Mesenchymal stem cell (in vitro differentiated cells and primary cell): ENCODE data around the gene SRPK2.
"Not testable (repeated sequence)": the region's sequence is repeated elsewhere in the genome, so short reads cannot be mapped to it uniquely, and the experiment has no call there.

ENCODE experiments used
- DNase-seq: peaks from one replicate; pipeline ENCODE4 v3.0.0-alpha.2; 2013
- H2AFZ ChIP-seq: one replicate; pipeline ENCODE4 v1.6.1; 2013; ENCODE audit warnings: low read depth, mild to moderate bottlenecking, control low read depth, inconsistent platforms, low read length, moderate library complexity
- H2AK5ac ChIP-seq: 2 replicates; pipeline ENCODE4 v1.6.1; 2013; ENCODE audit warnings: low read length, moderate library complexity, mild to moderate bottlenecking, inconsistent platforms; ENCODE audit not compliant: severe bottlenecking
- H2BK120ac ChIP-seq: one replicate; pipeline ENCODE4 v1.6.1; 2013; ENCODE audit warnings: low read depth, mild to moderate bottlenecking, inconsistent platforms, low read length, moderate library complexity
- H2BK12ac ChIP-seq, 2 experiments: one replicate each; pipeline ENCODE4 v1.6.1; 2013; ENCODE audit warnings: inconsistent platforms in 2 of 2, low read length in 2 of 2, mild to moderate bottlenecking in 2 of 2, moderate library complexity in 2 of 2, control low read depth in 1 of 2
- H2BK15ac ChIP-seq: one replicate; pipeline ENCODE4 v1.6.1; 2013; ENCODE audit warnings: mild to moderate bottlenecking, low read depth, inconsistent platforms; ENCODE audit not compliant: poor library complexity, severe bottlenecking
- H2BK5ac ChIP-seq: 2 replicates; pipeline ENCODE4 v1.6.1; 2013; ENCODE audit warnings: low read depth, mild to moderate bottlenecking, low read length, control low read depth, inconsistent platforms; ENCODE audit not compliant: poor library complexity, severe bottlenecking
- H3K14ac ChIP-seq, 2 experiments: one replicate each; pipeline ENCODE4 v1.6.1; 2013; ENCODE audit warnings: inconsistent platforms in 2 of 2, low read length in 2 of 2, control low read depth in 1 of 2, mild to moderate bottlenecking in 1 of 2, moderate library complexity in 1 of 2
- H3K18ac ChIP-seq, 2 experiments: one replicate each; pipeline ENCODE4 v1.6.1; 2013; ENCODE audit warnings: inconsistent platforms in 2 of 2, low read length in 2 of 2, control low read depth in 1 of 2, low read depth in 1 of 2, mild to moderate bottlenecking in 1 of 2
- H3K23ac ChIP-seq, 2 experiments: one replicate each; pipeline ENCODE4 v1.6.1; 2013; ENCODE audit warnings: inconsistent platforms in 2 of 2, low read length in 2 of 2, mild to moderate bottlenecking in 2 of 2, moderate library complexity in 2 of 2, control low read depth in 1 of 2
- H3K27ac ChIP-seq: 2 replicates; pipeline ENCODE4 v1.5.1; 2013; ENCODE audit warnings: mild to moderate bottlenecking, moderate library complexity, low read length, control low read depth, inconsistent platforms; ENCODE audit not compliant: poor library complexity, severe bottlenecking
- H3K27me3 ChIP-seq, 2 experiments: 2 replicates each; pipeline versions ENCODE4 v1.6.1 to v1.7.0; 2013; ENCODE audit warnings: low read length in 2 of 2, mild to moderate bottlenecking in 2 of 2, moderate library complexity in 2 of 2, control low read depth in 1 of 2, inconsistent platforms in 1 of 2; ENCODE audit not compliant: control insufficient read depth in 1 of 2, insufficient read depth in 1 of 2
- H3K36me3 ChIP-seq, 2 experiments: 2 replicates each; pipeline versions ENCODE4 v1.6.1 to v1.7.0; 2013; ENCODE audit warnings: low read length in 2 of 2, control low read depth in 1 of 2, inconsistent platforms in 1 of 2, low read depth in 1 of 2, mild to moderate bottlenecking in 1 of 2; ENCODE audit not compliant: insufficient read depth in 2 of 2, control insufficient read depth in 1 of 2
- H3K4ac ChIP-seq, 2 experiments: one replicate each; pipeline ENCODE4 v1.6.1; 2013; ENCODE audit warnings: inconsistent platforms in 2 of 2, low read length in 2 of 2, mild to moderate bottlenecking in 2 of 2, moderate library complexity in 2 of 2, control low read depth in 1 of 2, low read depth in 1 of 2
- H3K4me1 ChIP-seq: 2 replicates; pipeline ENCODE4 v1.6.1; 2013; ENCODE audit warnings: low read depth, low read length, control low read depth; ENCODE audit not compliant: control insufficient read depth, insufficient read depth
- H3K4me2 ChIP-seq: 2 replicates; pipeline ENCODE4 v1.6.1; 2013; ENCODE audit warnings: low read length, mild to moderate bottlenecking, inconsistent platforms; ENCODE audit not compliant: poor library complexity, severe bottlenecking
- H3K4me3 ChIP-seq, 2 experiments: 2 replicates each; pipeline versions ENCODE4 v1.5.1 to v1.7.0; 2013; ENCODE audit warnings: low read length in 2 of 2, mild to moderate bottlenecking in 2 of 2, control low read depth in 1 of 2, low read depth in 1 of 2; ENCODE audit not compliant: insufficient read depth in 1 of 2
- H3K79me1 ChIP-seq: replicated peaks from 2 replicates; pipeline ENCODE4 v1.6.1; 2013; ENCODE audit warnings: mild to moderate bottlenecking, control low read depth, low read length, inconsistent platforms; ENCODE audit not compliant: poor library complexity, severe bottlenecking
- H3K9ac ChIP-seq: 2 replicates; pipeline ENCODE4 v1.7.0; 2013; ENCODE audit warnings: mild to moderate bottlenecking, low read length, moderate library complexity
- H3K9me3 ChIP-seq: 2 replicates; pipeline ENCODE4 v1.7.0; 2013; ENCODE audit warnings: mild to moderate bottlenecking, low read length; ENCODE audit not compliant: control insufficient read depth
- H4K8ac ChIP-seq: one replicate; pipeline ENCODE4 v1.6.1; 2013; ENCODE audit warnings: inconsistent platforms, mild to moderate bottlenecking, low read length, moderate library complexity
- H4K91ac ChIP-seq: one replicate; pipeline ENCODE4 v1.6.1; 2013; ENCODE audit warnings: mild to moderate bottlenecking, low read length, inconsistent platforms
- WGBS: methylation state at CpG from one replicate; pipeline ENCODE4 v1.1.7; 2013; ENCODE audit warnings: mixed read lengths; 5-methylcytosine and 5-hydroxymethylcytosine counted together

Gene SRPK2

DNA sequence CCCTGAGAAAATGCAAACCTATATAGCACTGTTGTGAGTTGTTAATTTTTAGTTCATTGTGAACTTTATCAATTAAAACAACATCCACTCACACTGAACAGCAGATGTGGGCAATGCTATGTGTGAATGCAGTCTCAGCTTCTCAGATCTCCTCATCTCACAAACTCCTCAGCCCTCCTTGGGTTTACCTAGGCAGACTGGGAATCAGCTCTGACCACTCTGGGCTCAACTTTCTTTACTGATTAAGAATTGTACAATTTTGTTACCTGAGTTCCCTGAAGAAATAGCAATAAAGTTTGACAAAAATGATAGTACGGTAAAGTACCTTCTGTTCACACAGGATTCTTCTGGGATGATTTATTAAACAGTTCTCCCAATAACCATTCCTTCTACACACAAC is 124.0 kb downstream of the SRPK2 start:
- Histone ChIP-seq H3K9ac (no peak overlapping the region), H2BK12ac (no peak overlapping the region), H2AFZ (no peak overlapping the region), H3K9me3 (no peaks in the 10 kb centered on the region), H2BK5ac (no peak overlapping the region), H3K18ac (no peak overlapping the region), H3K14ac (no peak overlapping the region), H3K4me3 (no peak overlapping the region), H2BK15ac (no peak overlapping the region), H3K4ac (no peak overlapping the region), H3K23ac (no peak overlapping the region), H4K8ac (no peak overlapping the region), H3K27ac (no peak overlapping the region), H3K79me1 (peaks cover 10% of the 10 kb centered on the region), H3K4me2 (no peak overlapping the region), H4K91ac (no peak overlapping the region), H2BK120ac (no peak overlapping the region), H3K4me1 (no peaks in the 10 kb centered on the region), H2AK5ac (no peak overlapping the region), H3K27me3 (no peaks in the 10 kb centered on the region), H3K36me3 (no peaks in the 10 kb centered on the region)
- DNase-seq: no peak
- 100% methylated on average over 1 of the region's 1 CpG for WGBS

- Histone ChIP-seq H3K4ac (no peak overlapping the region), H3K9ac (no peak overlapping the region), H3K18ac (no peak overlapping the region), H3K14ac (no peak overlapping the region), H2BK120ac (no peak overlapping the region), H3K9me3 (no peaks in the 10 kb centered on the region), H3K23ac (no peak overlapping the region), H4K8ac (no peak overlapping the region), H2BK5ac (no peak overlapping the region), H3K36me3 (no peaks in the 10 kb centered on the region), H3K27ac (no peak overlapping the region), H3K4me2 (no peak overlapping the region), H3K27me3 (no peaks in the 10 kb centered on the region), H3K4me3 (no peak overlapping the region), H2BK15ac (no peak overlapping the region), H2AK5ac (no peak overlapping the region), H2BK12ac (no peak overlapping the region), H3K4me1 (peaks cover 3% of the 10 kb centered on the region), H4K91ac (no peak overlapping the region), H3K79me1 (peaks cover 10% of the 10 kb centered on the region), H2AFZ (no peak overlapping the region)
- peak; percentile 37 for DNase-seq
- WGBS: 80% methylated on average over 1 of the region's 2 CpGs
These were observed 127.0 kb downstream of the SRPK2 start for GRCh38 chr7:105261689-105262088.

- not testable (repeated sequence) for H2BK12ac ChIP-seq, H3K4ac ChIP-seq, H3K4me2 ChIP-seq, H3K27me3 ChIP-seq, H3K9ac ChIP-seq, H2BK5ac ChIP-seq, H2AFZ ChIP-seq, H3K36me3 ChIP-seq, H2BK120ac ChIP-seq, H2BK15ac ChIP-seq, H3K4me1 ChIP-seq, H3K14ac ChIP-seq, H3K23ac ChIP-seq, H2AK5ac ChIP-seq, H4K8ac ChIP-seq, H3K9me3 ChIP-seq, H3K18ac ChIP-seq, DNase-seq, H4K91ac ChIP-seq, H3K27ac ChIP-seq, H3K4me3 ChIP-seq
- 100% methylated on average over 2 of the region's 2 CpGs for WGBS
- peaks cover 13% of the 10 kb centered on the region for H3K79me1 ChIP-seq
These were observed 128.4 kb downstream of the SRPK2 start for GRCh38 chr7:105260201-105260871.

DNA sequence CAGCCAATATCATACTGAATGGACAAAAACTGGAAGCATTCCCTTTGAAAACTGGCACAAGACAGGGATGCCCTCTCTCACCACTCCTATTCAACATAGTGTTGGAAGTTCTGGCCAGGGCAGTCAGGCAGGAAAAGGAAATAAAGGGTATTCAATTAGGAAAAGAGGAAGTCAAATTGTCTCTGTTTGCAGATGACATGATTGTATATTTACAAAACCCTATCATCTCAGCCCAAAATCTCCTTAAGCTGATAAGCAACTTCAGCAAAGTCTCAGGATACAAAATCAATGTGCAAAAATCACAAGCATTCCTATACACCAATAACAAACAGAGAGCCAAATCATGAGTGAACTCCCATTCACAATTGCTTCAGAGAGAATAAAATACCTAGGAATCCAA is 129.8 kb downstream of the SRPK2 start:
- H3K4me1 ChIP-seq, H3K9me3 ChIP-seq, H3K4ac ChIP-seq, H2BK120ac ChIP-seq, H3K36me3 ChIP-seq, H4K91ac ChIP-seq, H3K23ac ChIP-seq, H3K9ac ChIP-seq, H2BK15ac ChIP-seq, H3K14ac ChIP-seq, DNase-seq, H4K8ac ChIP-seq, H2AK5ac ChIP-seq, H2BK5ac ChIP-seq, H3K27ac ChIP-seq, H2AFZ ChIP-seq, H3K4me2 ChIP-seq, H3K18ac ChIP-seq, H2BK12ac ChIP-seq, H3K27me3 ChIP-seq, H3K4me3 ChIP-seq: not testable (repeated sequence)
- H3K79me1 ChIP-seq: peaks cover 13% of the 10 kb centered on the region
